Lung (tissue), 13 donors: ENCODE measurements around the gene CLPX. TPM values are rescaled to one million over a fixed set of nuclear protein-coding genes. Genes with fewer than 3 reads are reported as not detected.

Experiments used
- ATAC-seq: fragments of 200-7000 bp; cut with Tn5 transposase; one replicate; pipeline ENCODE4 v1.9.1; 2020; ENCODE audit warnings: moderate number of reproducible peaks; ENCODE audit not compliant: insufficient read depth, low FRiP score
- DNase-seq, 3 donors: peaks; one replicate each; pipeline ENCODE4 v3.0.0-alpha.2; 2013 to 2017
- H3K27ac ChIP-seq, 2 donors: one replicate each; pipeline ENCODE4 v1.5.1; 2013; ENCODE audit warnings: mild to moderate bottlenecking in 2 of 2, moderate library complexity in 2 of 2, control low read depth in 1 of 2, inconsistent platforms in 1 of 2, low read depth in 1 of 2, low read length in 1 of 2
- H3K27me3 ChIP-seq, 3 donors: one replicate each; pipeline ENCODE4 v1.5.1; 2013; ENCODE audit warnings: low read length in 2 of 3; ENCODE audit not compliant: control insufficient read depth in 3 of 3, insufficient read depth in 3 of 3
- H3K36me3 ChIP-seq, 4 donors: one replicate each; pipeline ENCODE4 v1.5.1; 2013; ENCODE audit warnings: low read length in 4 of 4, mild to moderate bottlenecking in 1 of 4, moderate library complexity in 1 of 4; ENCODE audit not compliant: control insufficient read depth in 4 of 4, insufficient read depth in 4 of 4
- H3K4me1 ChIP-seq, 5 donors: one replicate each; pipeline ENCODE4 v1.5.1; 2013; ENCODE audit warnings: low read length in 5 of 5, mild to moderate bottlenecking in 2 of 5, moderate library complexity in 1 of 5; ENCODE audit not compliant: control insufficient read depth in 5 of 5, insufficient read depth in 5 of 5
- H3K4me3 ChIP-seq: one replicate; pipeline ENCODE4 v1.5.1; 2013; ENCODE audit warnings: mild to moderate bottlenecking, control low read depth, moderate library complexity
- H3K9ac ChIP-seq, 2 donors: one replicate each; pipeline ENCODE4 v1.5.1; 2013; ENCODE audit warnings: low read length in 2 of 2, control low read depth in 1 of 2; ENCODE audit not compliant: insufficient read depth in 1 of 2
- H3K9me3 ChIP-seq, 4 donors: one replicate each; pipeline ENCODE4 v1.5.1; 2013; ENCODE audit warnings: low read length in 3 of 4, mild to moderate bottlenecking in 1 of 4, moderate library complexity in 1 of 4; ENCODE audit not compliant: control insufficient read depth in 4 of 4, insufficient read depth in 3 of 4
- WGBS, 2 donors: extraction: QIAGEN DNeasy Blood & Tissue Kit; methylation state at CpG; one replicate each; pipeline ENCODE4 v1.1.7; 2013; 5-methylcytosine and 5-hydroxymethylcytosine counted together
- polyA plus RNA-seq, 2 donors: library from polyadenylated mRNA; stranded (reverse); fragments of 200-250 nt; gene quantifications; one replicate each; pipeline ENCODE4 v1.2.1, GENCODE V29; 2013
- small RNA-seq: library from RNA; depleted of rRNA; stranded (forward); fragments of <200 nt; gene quantifications from one replicate; pipeline ENCODE3, GENCODE V24; 2014; ENCODE audit warnings: low replicate concordance
- total RNA-seq, 2 donors: library from RNA; depleted of rRNA in 1 of 2; stranded (reverse); fragments of >200 nt in 1 of 2; gene quantifications; one replicate each; pipeline ENCODE4 v1.2.1, GENCODE V29; 2014 to 2021
- TF ChIP-seq, protein P1 (sequence below): IDR thresholded peaks from 2 replicates; pipeline ENCODE4 v1.5.1; 2012; ENCODE audit warnings: mild to moderate bottlenecking; ENCODE audit errors: control extremely low read depth, extremely low read depth
- donor health status: control.
- donor health status: control.
- donor health status: Bipolar disorder and iron deficiency.
- donor health status: healthy.
- donor health status: DM: yes; HTN: yes; CAD: no.

Gene CLPX
- total and polyA plus RNA-seq, 4 donors, result 11.2 to 93.6 (median 31.3) TPM

DNA sequence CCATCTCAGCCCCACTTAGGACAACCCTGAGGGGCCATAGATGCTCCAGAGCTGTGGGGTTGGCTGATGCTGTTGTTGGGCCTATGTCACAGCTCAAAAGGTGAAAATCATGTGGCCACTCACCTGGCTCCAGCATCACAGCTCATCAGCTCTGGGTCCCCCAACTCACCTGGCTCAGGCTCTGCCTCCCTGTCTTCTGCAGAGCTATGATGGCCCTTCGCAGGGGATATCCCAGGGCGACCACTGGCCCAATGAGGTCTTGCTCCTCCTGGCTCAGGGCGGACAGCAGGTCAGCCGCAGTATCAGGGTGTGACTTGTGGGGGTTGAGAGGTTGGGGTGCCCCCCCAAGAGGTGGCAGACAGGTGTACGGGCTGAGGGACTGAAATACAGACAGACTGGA lies 85.8 kb downstream of the CLPX start:
- H3K36me3 ChIP-seq, result peaks cover 0 to 33% (median 22%) of the 10 kb centered on the region in 4 donors
- H3K4me1 ChIP-seq, result peaks cover 0 to 21% (median 6%) of the 10 kb centered on the region in 5 donors
- no peak overlapping the region for H3K9ac ChIP-seq
- TF ChIP-seq, protein P1, sequence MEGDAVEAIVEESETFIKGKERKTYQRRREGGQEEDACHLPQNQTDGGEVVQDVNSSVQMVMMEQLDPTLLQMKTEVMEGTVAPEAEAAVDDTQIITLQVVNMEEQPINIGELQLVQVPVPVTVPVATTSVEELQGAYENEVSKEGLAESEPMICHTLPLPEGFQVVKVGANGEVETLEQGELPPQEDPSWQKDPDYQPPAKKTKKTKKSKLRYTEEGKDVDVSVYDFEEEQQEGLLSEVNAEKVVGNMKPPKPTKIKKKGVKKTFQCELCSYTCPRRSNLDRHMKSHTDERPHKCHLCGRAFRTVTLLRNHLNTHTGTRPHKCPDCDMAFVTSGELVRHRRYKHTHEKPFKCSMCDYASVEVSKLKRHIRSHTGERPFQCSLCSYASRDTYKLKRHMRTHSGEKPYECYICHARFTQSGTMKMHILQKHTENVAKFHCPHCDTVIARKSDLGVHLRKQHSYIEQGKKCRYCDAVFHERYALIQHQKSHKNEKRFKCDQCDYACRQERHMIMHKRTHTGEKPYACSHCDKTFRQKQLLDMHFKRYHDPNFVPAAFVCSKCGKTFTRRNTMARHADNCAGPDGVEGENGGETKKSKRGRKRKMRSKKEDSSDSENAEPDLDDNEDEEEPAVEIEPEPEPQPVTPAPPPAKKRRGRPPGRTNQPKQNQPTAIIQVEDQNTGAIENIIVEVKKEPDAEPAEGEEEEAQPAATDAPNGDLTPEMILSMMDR, result no peak
- H3K4me3 ChIP-seq, result no peak overlapping the region
- ATAC-seq (no peak), DNase-seq (no peak)
- no peak overlapping the region for H3K27ac ChIP-seq
- H3K27me3 ChIP-seq, result no peaks in the 10 kb centered on the region
- WGBS, 2 donors, result 95 to 97% methylated on average over 5 of the region's 5 CpGs
- H3K9me3 ChIP-seq, result no peaks in the 10 kb centered on the region

Small RNA genes within 50 kb of the gene (small RNA-seq; reads per million reads assigned to genes)
- gene AC013553.1, result not detected
- not detected for gene AC068213.1
- gene RNU6-686P, result not detected

Other genes with a start within 250 kb of the CLPX start
- 100 to 1,000 TPM in 1 of 2 donors, 10 to 100 TPM in 1; 79.2 to 115 TPM for gene SPG21, start 195.4 kb downstream of the CLPX start, total RNA-seq
- gene SPG21, start 195.4 kb downstream of the CLPX start, polyA plus RNA-seq, result 10 to 100 TPM; 88.2 to 98.2 TPM
- gene MTFMT, start 155.7 kb downstream of the CLPX start, total RNA-seq, result 10 to 100 TPM; 14.4 to 15.0 TPM
- gene MTFMT, start 155.7 kb downstream of the CLPX start, polyA plus RNA-seq, result 1 to 10 TPM; 5.0 to 8.2 TPM
- 1 to 10 TPM in 1 of 2 donors, under 1 TPM in 1; 0.85 to 3.0 TPM for gene SLC51B, start 140.0 kb downstream of the CLPX start, total RNA-seq
- 1 to 10 TPM in 1 of 2 donors, under 1 TPM in 1; 0.98 to 7.3 TPM for gene SLC51B, start 140.0 kb downstream of the CLPX start, polyA plus RNA-seq
- gene RASL12, start 117.4 kb downstream of the CLPX start, total RNA-seq, result 10 to 100 TPM; 31.6 to 75.7 TPM
- gene RASL12, start 117.4 kb downstream of the CLPX start, polyA plus RNA-seq, result 10 to 100 TPM; 13.8 to 14.8 TPM
- under 1 TPM; 0.21 to 0.23 TPM for gene KBTBD13, start 108.6 kb downstream of the CLPX start, total RNA-seq
- under 1 TPM; 0.04 to 0.14 TPM for gene KBTBD13, start 108.6 kb downstream of the CLPX start, polyA plus RNA-seq
- gene UBAP1L, start 70.1 kb downstream of the CLPX start, total RNA-seq, result 1 to 10 TPM; 4.7 to 5.4 TPM
- gene UBAP1L, start 70.1 kb downstream of the CLPX start, polyA plus RNA-seq, result 1 to 10 TPM in 1 of 2 donors, under 1 TPM in 1; 0.96 to 2.2 TPM
- gene PDCD7, start 51.5 kb downstream of the CLPX start, total RNA-seq, result 10 to 100 TPM; 17.0 to 21.7 TPM
- 10 to 100 TPM in 1 of 2 donors, 1 to 10 TPM in 1; 8.8 to 11.2 TPM for gene PDCD7, start 51.5 kb downstream of the CLPX start, polyA plus RNA-seq
- gene CILP, start 26.1 kb upstream of the CLPX start, total RNA-seq, result under 1 TPM; 0.89 to 0.97 TPM
- under 1 TPM; 0.30 to 0.43 TPM for gene CILP, start 26.1 kb upstream of the CLPX start, polyA plus RNA-seq
- gene PARP16, start 101.5 kb upstream of the CLPX start, total RNA-seq, result 1 to 10 TPM; 7.4 to 7.7 TPM
- gene PARP16, start 101.5 kb upstream of the CLPX start, polyA plus RNA-seq, result 1 to 10 TPM; 4.6 to 5.2 TPM
- not detected for gene RNU5A-1, start 110.7 kb upstream of the CLPX start, total RNA-seq
- gene RNU5A-1, start 110.7 kb upstream of the CLPX start, polyA plus RNA-seq, result not detected
- gene RNU5B-1, start 119.3 kb upstream of the CLPX start, total RNA-seq, result 10 to 100 TPM in 1 of 2 donors, not detected in 1; 10.9 TPM
- gene RNU5B-1, start 119.3 kb upstream of the CLPX start, polyA plus RNA-seq, result not detected
- gene IGDCC3, start 192.7 kb upstream of the CLPX start, total RNA-seq, result 1 to 10 TPM in 1 of 2 donors, under 1 TPM in 1; 0.09 to 1.3 TPM
- not detected for gene IGDCC3, start 192.7 kb upstream of the CLPX start, polyA plus RNA-seq
- gene IGDCC4, start 237.6 kb upstream of the CLPX start, total RNA-seq, result 10 to 100 TPM in 1 of 2 donors, 1 to 10 TPM in 1; 1.3 to 20.5 TPM
- under 1 TPM; 0.15 to 0.31 TPM for gene IGDCC4, start 237.6 kb upstream of the CLPX start, polyA plus RNA-seq